Measurements from ENCODE around the gene SLC25A33. TPM values are rescaled to one million over a fixed set of nuclear protein-coding genes. Genes with fewer than 3 reads are reported as not detected.

The SLC25A33 gene
- total RNA-seq, 1 experiment from 2014 or later, result 9.4 TPM

DNA sequence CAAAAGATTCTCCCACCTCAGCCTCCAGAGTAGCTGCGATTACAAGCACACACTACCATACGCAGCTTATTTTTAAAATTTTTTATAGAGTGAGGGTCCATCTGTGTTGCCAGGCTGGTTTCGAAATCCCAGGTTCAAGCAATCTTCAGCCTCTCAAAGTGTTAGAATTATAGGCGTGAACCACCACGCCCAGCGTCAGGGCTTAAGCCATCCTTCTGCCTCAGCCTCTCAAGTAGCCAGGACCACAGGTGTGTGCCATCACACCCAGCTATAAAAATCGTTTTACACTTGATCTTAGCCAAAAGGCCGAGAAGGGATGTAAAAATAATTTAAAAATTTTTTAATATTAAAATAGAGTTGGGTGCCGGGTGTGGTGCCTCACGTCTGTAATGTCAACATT lies 4.3 kb upstream of the SLC25A33 start:
- H3K4me2 ChIP-seq (ENCODE audit: insufficient read depth, insufficient read length, low read length), result no peak overlapping the region
- peaks cover under 1% of the 10 kb centered on the region; the same call in 1 of the 2 replicates for H3K79me2 ChIP-seq (ENCODE audit: insufficient read depth, low read length)
- H2BK20ac ChIP-seq (ENCODE audit: low read depth, low read length, poor library complexity, severe bottlenecking), result no peak overlapping the region
- H3K27me3 ChIP-seq (ENCODE audit: insufficient read depth, low read length), result no peaks in the 10 kb centered on the region
- H3K56ac ChIP-seq (ENCODE audit: insufficient read length, low read depth, low read length), result no peak overlapping the region
- H3K18ac ChIP-seq (ENCODE audit: insufficient read length, low read depth, low read length), result no peak overlapping the region
- no peaks in the 10 kb centered on the region for H4K20me1 ChIP-seq (ENCODE audit: control insufficient read depth, insufficient read depth, insufficient read length)
- no peak overlapping the region for H3K27ac Mint-ChIP-seq
- H4K8ac ChIP-seq (replicated peaks; ENCODE audit: insufficient read length, low read depth, low read length), result no peak overlapping the region
- no peaks in the 10 kb centered on the region for H3K79me1 ChIP-seq (ENCODE audit: insufficient read depth, low read depth, low read length, poor library complexity, severe bottlenecking)
- no peak overlapping the region for H2BK12ac ChIP-seq (ENCODE audit: insufficient read length, low read depth, low read length)
- no peaks in the 10 kb centered on the region for H3K9me3 ChIP-seq (ENCODE audit: control insufficient read depth, low read depth, low read length)
- H3K9ac ChIP-seq (ENCODE audit: extremely low read depth, insufficient read length, low read length), result no peak overlapping the region
- H3T11ph ChIP-seq (ENCODE audit: low read length), result no peak overlapping the region
- H3K4ac ChIP-seq (ENCODE audit: low read depth, low read length), result no peak overlapping the region
- no peak overlapping the region for H3K14ac ChIP-seq (ENCODE audit: insufficient read depth, low read length)
- H4K91ac ChIP-seq (ENCODE audit: insufficient read length, low read depth, low read length), result no peak overlapping the region
- H3K4me1 ChIP-seq (ENCODE audit: insufficient read depth, low read length), result 0 out of 2 replicates have a peak, but pooled peaks cover 2% of the 10 kb centered on the region
- H4K5ac ChIP-seq (ENCODE audit: insufficient read length, low read depth, low read length), result no peak overlapping the region
- no CpG with 5 or more reads among the region's 10 CpGs for WGBS (ENCODE audit: extremely low coverage, insufficient read length, low lambda C conversion rate)
- H2BK15ac ChIP-seq (ENCODE audit: low read depth, low read length), result no peak overlapping the region
- no peak overlapping the region for H3K23ac ChIP-seq (ENCODE audit: insufficient read length, low read depth, low read length)
- H2AFZ ChIP-seq (ENCODE audit: low read length), result no peak overlapping the region
- H3K36me3 Mint-ChIP-seq (ENCODE audit: insufficient read depth in 1 of 3, low read depth in 3 of 3), result no peaks in the 10 kb centered on the region
- no peak for DNase-seq
- no peak overlapping the region for H3K4me3 Mint-ChIP-seq
- no peak overlapping the region for H3K27ac ChIP-seq (ENCODE audit: insufficient read length, low read depth, low read length)
- H3K23me2 ChIP-seq (ENCODE audit: insufficient read length, low read depth, low read length, poor library complexity, severe bottlenecking), result no peaks in the 10 kb centered on the region
- no peaks in the 10 kb centered on the region for H3K9me3 Mint-ChIP-seq
- H2BK120ac ChIP-seq (ENCODE audit: low read depth, low read length, poor library complexity, severe bottlenecking), result no peak overlapping the region
- TF ChIP-seq, protein P1, sequence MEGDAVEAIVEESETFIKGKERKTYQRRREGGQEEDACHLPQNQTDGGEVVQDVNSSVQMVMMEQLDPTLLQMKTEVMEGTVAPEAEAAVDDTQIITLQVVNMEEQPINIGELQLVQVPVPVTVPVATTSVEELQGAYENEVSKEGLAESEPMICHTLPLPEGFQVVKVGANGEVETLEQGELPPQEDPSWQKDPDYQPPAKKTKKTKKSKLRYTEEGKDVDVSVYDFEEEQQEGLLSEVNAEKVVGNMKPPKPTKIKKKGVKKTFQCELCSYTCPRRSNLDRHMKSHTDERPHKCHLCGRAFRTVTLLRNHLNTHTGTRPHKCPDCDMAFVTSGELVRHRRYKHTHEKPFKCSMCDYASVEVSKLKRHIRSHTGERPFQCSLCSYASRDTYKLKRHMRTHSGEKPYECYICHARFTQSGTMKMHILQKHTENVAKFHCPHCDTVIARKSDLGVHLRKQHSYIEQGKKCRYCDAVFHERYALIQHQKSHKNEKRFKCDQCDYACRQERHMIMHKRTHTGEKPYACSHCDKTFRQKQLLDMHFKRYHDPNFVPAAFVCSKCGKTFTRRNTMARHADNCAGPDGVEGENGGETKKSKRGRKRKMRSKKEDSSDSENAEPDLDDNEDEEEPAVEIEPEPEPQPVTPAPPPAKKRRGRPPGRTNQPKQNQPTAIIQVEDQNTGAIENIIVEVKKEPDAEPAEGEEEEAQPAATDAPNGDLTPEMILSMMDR (conservative IDR thresholded peaks at IDR 0.05), result no peak
- H3K27me3 Mint-ChIP-seq (ENCODE audit: low read depth), result no peaks in the 10 kb centered on the region; the same call in 1 of the 2 replicates
- H2BK5ac ChIP-seq (ENCODE audit: insufficient read length, low read length), result no peak overlapping the region
- no peak overlapping the region for H2AK5ac ChIP-seq (ENCODE audit: insufficient read length, low read length)
- peaks cover 8 to 13% of the 10 kb centered on the region in 2 experiments for H3K4me1 Mint-ChIP-seq

Measured in H9 (cell line).